ENCODE measurements around the gene USP3. TPM values are rescaled to one million over a fixed set of nuclear protein-coding genes. Genes with fewer than 3 reads are reported as not detected.

The USP3 gene
- total and polyA plus RNA-seq, 2 donors (not counting 3 experiments of a cell fraction or from before 2014, with no cell fraction given): 18.8 to 52.4 TPM

- dilution Hi-C loops (cut with MboI; ENCODE audit: extremely low pct_ligation_motif_present, low sequenced_read_pairs): no loop called here
- ChIA-PET POLR2A (no interaction called here), CTCF (interaction anchor here (0.8 kb wide), 1 partner anchor 10 kb away, joined by 3 read pairs; no protein-coding TSS in a partner anchor)
Measured at GRCh38 chr15:63586790-63587189, 82.4 kb downstream of the USP3 start.

More at GRCh38 chr15:63586790-63587189, 82.4 kb downstream of the USP3 start:
- H3K36me3 ChIP-seq (ENCODE audit: control insufficient read depth in 2 of 2, extremely low read depth in 1 of 2, insufficient read depth in 2 of 2, low read length in 2 of 2): peaks cover 10 to 15% of the 10 kb centered on the region in 2 experiments
- intact Hi-C loops (cut with micrococcal nuclease): no loop called here
- no peak overlapping the region for H3K27ac ChIP-seq (ENCODE audit: insufficient read depth, low read depth, low read length)
- no peaks in the 10 kb centered on the region for H3K4me1 ChIP-seq (ENCODE audit: control insufficient read depth, extremely low read depth, insufficient read depth, low read length)
- H3K27me3 ChIP-seq (ENCODE audit: control insufficient read depth in 2 of 2, insufficient read depth in 2 of 2, low read length in 2 of 2): no peaks in the 10 kb centered on the region
- H3K4me2 ChIP-seq (ENCODE audit: insufficient read depth, low read length): no peak overlapping the region
- H3K9me1 ChIP-seq (replicated peaks; ENCODE audit: control insufficient read depth, extremely low read depth, insufficient read depth, low read length): no peaks in the 10 kb centered on the region
- no peak overlapping the region for H2AFZ ChIP-seq (ENCODE audit: low read depth, low read length)
- no peaks in the 10 kb centered on the region for H3K9me3 ChIP-seq (replicated peaks; ENCODE audit: control insufficient read depth, insufficient read depth, low read length)
- H3K9ac ChIP-seq (replicated peaks; ENCODE audit: extremely low read depth, insufficient read depth, low read length): no peak overlapping the region
- no peak for TF ChIP-seq FOS (IDR thresholded peaks at IDR 0.05; ENCODE audit: borderline replicate concordance, insufficient read depth, low read length)
- no peak for TF ChIP-seq GATA2 (IDR thresholded peaks at IDR 0.05; ENCODE audit: insufficient read depth, insufficient read length, low read depth, low read length)
- no peak for TF ChIP-seq MAX (IDR thresholded peaks at IDR 0.05; ENCODE audit: insufficient read depth, insufficient read length)
- TF ChIP-seq MYC (IDR thresholded peaks at IDR 0.05; ENCODE audit: low read depth, low read length): no peak
- no peak for TF ChIP-seq POLR2AphosphoS5 (IDR thresholded peaks at IDR 0.05; ENCODE audit: insufficient read depth, low read depth, low read length)
- TF ChIP-seq CTCF (IDR thresholded peaks at IDR 0.05; ENCODE audit: extremely low read depth in 1 of 2, insufficient read depth in 1 of 2, low read depth in 1 of 2, low read length in 2 of 2): no peak
- TF ChIP-seq POLR2A (IDR thresholded peaks at IDR 0.05; ENCODE audit: low read depth, low read length): no peak
- no peak for TF ChIP-seq JUN (IDR thresholded peaks at IDR 0.05; ENCODE audit: borderline replicate concordance, insufficient read depth, insufficient read length, low read depth)
- no peak for TF ChIP-seq EZH2 (IDR thresholded peaks at IDR 0.05; ENCODE audit: borderline replicate concordance, low read depth, low read length, severe bottlenecking)
- BruUV-seq (replicated peaks): no TSS peak
- H3K79me2 ChIP-seq (ENCODE audit: control insufficient read depth, insufficient read depth, low read length): peaks cover 2% of the 10 kb centered on the region
- FAIRE-seq: no peak
- DNase-seq (ENCODE audit: low read depth, low spot score): no peak
- no peak overlapping the region for H3K4me3 ChIP-seq (replicated peaks in 1 of 3; ENCODE audit: insufficient read depth in 1 of 3, low read depth in 1 of 3, low read length in 3 of 3)
- H4K20me1 ChIP-seq (replicated peaks; ENCODE audit: control insufficient read depth, extremely low read depth, insufficient read depth, low read length): no peaks in the 10 kb centered on the region

Data from endothelial cell of umbilical vein (primary cell).